ENCODE results near the gene GGCX.
A peak's percentile ranks its signal among the peaks of the same experiment; 100 is the strongest.

Gene GGCX

GRCh38 chr2:85539361-85540132 is 21.7 kb downstream of the GGCX start:
- DNase-seq = peak; percentile 63 to 71

GRCh38 chr2:85538507-85539360 is 22.6 kb downstream of the GGCX start, which contains the start of gene MAT2A:
TSS of gene MAT2A (plus strand) at chr2:85539168. CDS start at chr2:85539288, 120 bp downstream.
- DNase-seq = peak; percentile 85 to 99

GRCh38 chr2:85537600-85538506 is 23.4 kb downstream of the GGCX start:
- DNase-seq = peak; percentile 21 to 38

- no peak for DNase-seq
These were observed 24.8 kb downstream of the GGCX start for GRCh38 chr2:85536479-85536878.

- DNase-seq = no peak
These were observed 26.4 kb downstream of the GGCX start for GRCh38 chr2:85534881-85535280.

- DNase-seq = no peak
These were observed 27.2 kb downstream of the GGCX start for GRCh38 chr2:85534099-85534498.

GRCh38 chr2:85531589-85531988 is 29.7 kb downstream of the GGCX start:
- DNase-seq = no peak

GRCh38 chr2:85529809-85530208 is 31.5 kb downstream of the GGCX start:
- no peak for DNase-seq

- DNase-seq = no peak
These were observed 32.9 kb downstream of the GGCX start for GRCh38 chr2:85528355-85528754.

GRCh38 chr2:85527787-85528186 is 33.5 kb downstream of the GGCX start:
- no peak for DNase-seq

GRCh38 chr2:85525567-85525966 is 35.7 kb downstream of the GGCX start:
- no peak for DNase-seq

- no peak for DNase-seq
These were observed 36.3 kb downstream of the GGCX start for GRCh38 chr2:85525029-85525428.

GRCh38 chr2:85524336-85524908 is 36.9 kb downstream of the GGCX start:
- DNase-seq = peak in 1 of 2 donors; percentile 72

- DNase-seq = no peak
These were observed 37.4 kb downstream of the GGCX start for GRCh38 chr2:85523903-85524335.

GRCh38 chr2:85523062-85523902 is 38.0 kb downstream of the GGCX start:
- no peak for DNase-seq

- DNase-seq = no peak
These were observed 39.1 kb downstream of the GGCX start for GRCh38 chr2:85522090-85522647.

GRCh38 chr2:85516653-85517389 is 44.5 kb downstream of the GGCX start:
- peak in 1 of 2 donors; percentile 24 for DNase-seq

GRCh38 chr2:85514323-85514722 is 47.0 kb downstream of the GGCX start:
- DNase-seq = no peak

GRCh38 chr2:85511008-85511811 is 50.1 kb downstream of the GGCX start:
- no peak for DNase-seq
